Activated B cell treated with CpG ODN at 0.5 μM for 24 hours (primary cell): Measurements from ENCODE around the gene XPO5. TPM values are rescaled to one million over a fixed set of nuclear protein-coding genes. Genes with fewer than 3 reads are reported as not detected.

ENCODE experiments used
- ATAC-seq: fragments of 200-7000 bp; cut with Tn5 transposase; one replicate; pipeline ENCODE4 v1.10.0; 2021; ENCODE audit warnings: low read depth, mild to moderate bottlenecking, moderate library complexity
- CTCF ChIA-PET: fragments of 350-600 bp; sonication (Branson Sonifier 250); formaldehyde crosslinking; loops from one replicate; lab custom pipeline; 2021; ENCODE audit warnings: antibody characterized with exemption; lab: Charles Lee
- POLR2A ChIA-PET: fragments of 350-600 bp; sonication (Branson Sonifier 250); formaldehyde crosslinking; loops from one replicate; lab custom pipeline; 2021; ENCODE audit warnings: antibody characterized with exemption; lab: Charles Lee
- DNase-seq: peaks from one replicate; pipeline ENCODE4 v3.0.0; 2022
- H3K27ac Mint-ChIP-seq: one replicate; pipeline ENCODE4 v1.8.0; 2020; ENCODE audit warnings: mixed read lengths
- H3K27me3 Mint-ChIP-seq: one replicate; pipeline ENCODE4 v1.8.0; 2021; ENCODE audit warnings: mixed read lengths
- H3K36me3 Mint-ChIP-seq: one replicate; pipeline ENCODE4 v1.8.0; 2021; ENCODE audit warnings: low read depth, mixed read lengths
- H3K4me1 Mint-ChIP-seq: one replicate; pipeline ENCODE4 v1.8.0; 2021; ENCODE audit warnings: mixed read lengths
- H3K4me3 Mint-ChIP-seq: one replicate; pipeline ENCODE4 v1.8.0; 2020; ENCODE audit warnings: mild to moderate bottlenecking, mixed read lengths
- H3K9me3 Mint-ChIP-seq: one replicate; pipeline ENCODE4 v1.8.0; 2020; ENCODE audit warnings: mixed read lengths
- intact Hi-C: fragments of 100-400 bp; cut with micrococcal nuclease; formaldehyde crosslinking; loops from one replicate; pipeline ENCODE4 v1.15.1; 2024
- total RNA-seq: library from RNA; stranded (reverse); gene quantifications from 2 replicates; pipeline ENCODE4 v1.2.3, GENCODE V29; 2022
- TF ChIP-seq, protein P1 (sequence below): fragments of 200-600 bp; IDR thresholded peaks from one replicate; pipeline ENCODE4 v1.8.0; 2022; ENCODE audit warnings: antibody characterized with exemption, mild to moderate bottlenecking

Gene XPO5
- total RNA-seq, 1 donor from 2014 or later = 59.4 TPM

DNA sequence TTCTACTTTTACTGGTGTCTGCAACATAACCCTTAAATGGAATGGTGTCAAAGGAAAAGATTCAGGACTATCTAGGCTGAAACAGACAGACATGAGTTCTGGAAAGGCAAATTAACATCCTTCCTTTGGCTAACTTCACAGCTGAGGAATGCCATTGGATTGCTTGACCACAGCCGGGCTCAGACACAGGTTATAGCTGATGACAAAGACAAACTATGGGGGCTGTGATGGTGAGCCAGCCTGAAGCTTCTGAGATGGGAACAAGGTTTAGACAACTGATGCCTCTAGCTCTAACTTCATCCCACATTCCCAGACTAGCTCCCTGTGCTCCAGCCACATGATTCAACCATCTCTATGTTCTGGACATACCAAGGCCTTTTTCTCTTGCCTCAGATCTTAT is 43.6 kb downstream of the XPO5 start:
- Mint-ChIP-seq H3K27me3 (no peaks in the 10 kb centered on the region), H3K4me1 (no peaks in the 10 kb centered on the region), H3K9me3 (no peaks in the 10 kb centered on the region), H3K4me3 (no peak overlapping the region), H3K27ac (no peak overlapping the region), H3K36me3 (peaks cover 19% of the 10 kb centered on the region)
- DNase-seq (no peak), ATAC-seq (no peak)
- CTCF ChIA-PET = no interaction called here
- intact Hi-C loops = no loop called here
- TF ChIP-seq, protein P1, sequence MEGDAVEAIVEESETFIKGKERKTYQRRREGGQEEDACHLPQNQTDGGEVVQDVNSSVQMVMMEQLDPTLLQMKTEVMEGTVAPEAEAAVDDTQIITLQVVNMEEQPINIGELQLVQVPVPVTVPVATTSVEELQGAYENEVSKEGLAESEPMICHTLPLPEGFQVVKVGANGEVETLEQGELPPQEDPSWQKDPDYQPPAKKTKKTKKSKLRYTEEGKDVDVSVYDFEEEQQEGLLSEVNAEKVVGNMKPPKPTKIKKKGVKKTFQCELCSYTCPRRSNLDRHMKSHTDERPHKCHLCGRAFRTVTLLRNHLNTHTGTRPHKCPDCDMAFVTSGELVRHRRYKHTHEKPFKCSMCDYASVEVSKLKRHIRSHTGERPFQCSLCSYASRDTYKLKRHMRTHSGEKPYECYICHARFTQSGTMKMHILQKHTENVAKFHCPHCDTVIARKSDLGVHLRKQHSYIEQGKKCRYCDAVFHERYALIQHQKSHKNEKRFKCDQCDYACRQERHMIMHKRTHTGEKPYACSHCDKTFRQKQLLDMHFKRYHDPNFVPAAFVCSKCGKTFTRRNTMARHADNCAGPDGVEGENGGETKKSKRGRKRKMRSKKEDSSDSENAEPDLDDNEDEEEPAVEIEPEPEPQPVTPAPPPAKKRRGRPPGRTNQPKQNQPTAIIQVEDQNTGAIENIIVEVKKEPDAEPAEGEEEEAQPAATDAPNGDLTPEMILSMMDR = no peak
- POLR2A ChIA-PET = no interaction called here

DNA sequence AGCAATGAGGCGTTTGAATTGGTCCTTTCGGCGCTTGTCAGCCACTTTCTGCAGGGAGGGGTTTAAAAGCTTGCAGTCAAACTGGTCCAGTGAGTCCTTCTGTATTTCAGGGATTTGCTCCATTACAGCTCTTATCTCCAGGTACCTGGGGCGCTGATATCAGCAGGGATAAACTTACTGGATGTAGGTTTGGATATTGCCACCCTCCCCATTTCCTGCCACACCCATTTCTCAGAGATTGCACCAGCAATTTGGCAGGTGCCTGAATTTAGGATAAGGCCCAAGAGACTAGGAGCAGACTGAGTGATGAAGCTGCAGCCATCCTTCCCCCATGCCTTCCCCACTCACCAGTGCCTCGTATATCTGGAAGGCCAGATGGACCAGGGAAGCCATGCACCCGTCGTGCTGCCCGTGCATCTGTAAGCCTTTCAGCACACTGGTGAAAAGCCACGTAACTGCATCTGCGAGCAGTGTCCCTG is 51.3 kb downstream of the XPO5 start:
- intact Hi-C loops = no loop called here
- Mint-ChIP-seq H3K4me3 (no peak overlapping the region), H3K27me3 (no peaks in the 10 kb centered on the region), H3K27ac (no peak overlapping the region), H3K9me3 (no peaks in the 10 kb centered on the region), H3K4me1 (no peaks in the 10 kb centered on the region), H3K36me3 (no peaks in the 10 kb centered on the region)
- TF ChIP-seq, protein P1 = no peak
- ChIA-PET CTCF (no interaction called here), POLR2A (interaction anchor here (1.3 kb wide), 1 partner anchor 8 kb away, joined by 4 read pairs; the partner anchor contains the start of genes POLR1C and YIPF3)
- DNase-seq (no peak), ATAC-seq (no peak)

DNA sequence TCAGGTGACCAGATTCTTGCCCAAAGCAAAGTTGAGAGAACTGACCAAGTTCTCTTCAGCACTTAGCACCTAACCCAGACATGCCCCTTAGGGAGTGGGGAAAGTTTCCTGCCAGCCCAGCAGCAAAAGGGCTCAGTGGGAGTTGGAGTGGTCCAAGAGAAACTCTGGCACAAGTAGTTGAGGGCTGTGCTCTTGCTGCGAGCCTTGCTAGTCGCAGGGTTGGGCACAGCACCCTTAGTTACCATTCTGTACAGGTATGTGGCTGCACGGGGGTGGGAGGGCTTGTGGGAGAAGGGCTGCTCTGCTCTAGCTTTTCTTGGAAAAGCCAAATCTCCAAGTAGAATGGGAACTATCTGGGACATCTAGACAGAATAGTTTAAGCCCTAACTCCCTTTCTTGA is 52.6 kb downstream of the XPO5 start:
- ChIA-PET CTCF (no interaction called here), POLR2A (no interaction called here)
- Mint-ChIP-seq H3K4me3 (no peak overlapping the region), H3K9me3 (no peaks in the 10 kb centered on the region), H3K27me3 (no peaks in the 10 kb centered on the region), H3K4me1 (no peaks in the 10 kb centered on the region), H3K36me3 (no peaks in the 10 kb centered on the region), H3K27ac (no peak overlapping the region)
- intact Hi-C loops = no loop called here
- no peak for DNase-seq
- no peak for ATAC-seq
- TF ChIP-seq, protein P1 = no peak

DNA sequence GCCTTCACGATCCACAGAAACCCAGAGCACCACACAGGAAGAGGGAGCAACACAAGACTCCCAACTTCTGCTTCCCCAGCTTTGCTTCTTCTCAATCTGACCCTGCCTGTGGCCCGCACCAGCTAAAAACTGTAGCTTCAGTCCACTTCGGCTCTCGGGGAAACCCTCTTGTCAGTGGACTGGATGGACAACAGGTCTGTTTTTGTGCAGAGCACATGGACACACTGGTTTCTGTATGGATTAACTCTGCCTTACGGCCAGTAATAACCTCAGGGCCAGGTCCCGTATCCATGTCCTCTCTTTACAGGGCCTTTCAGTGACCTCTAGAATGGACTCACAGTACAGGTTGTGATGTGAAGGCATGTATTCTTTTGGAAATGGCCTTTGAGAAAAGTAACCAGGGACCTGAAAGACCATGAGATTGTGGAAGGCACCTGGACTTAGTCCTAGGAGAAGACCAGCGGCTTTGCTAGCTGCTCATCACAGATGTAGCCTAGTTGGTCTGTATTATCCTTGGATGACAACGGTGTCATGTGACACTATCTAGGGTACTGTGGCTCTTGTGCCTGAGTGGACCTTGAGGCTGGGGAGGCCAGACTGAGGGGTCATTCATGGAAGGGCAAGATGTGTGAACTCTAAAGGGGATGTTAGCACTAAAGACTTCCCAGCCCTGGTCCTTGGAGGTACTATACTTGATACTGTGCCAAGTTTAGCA is 53.1 kb downstream of the XPO5 start:
- no peaks in the 10 kb centered on the region for H3K36me3 Mint-ChIP-seq

DNA sequence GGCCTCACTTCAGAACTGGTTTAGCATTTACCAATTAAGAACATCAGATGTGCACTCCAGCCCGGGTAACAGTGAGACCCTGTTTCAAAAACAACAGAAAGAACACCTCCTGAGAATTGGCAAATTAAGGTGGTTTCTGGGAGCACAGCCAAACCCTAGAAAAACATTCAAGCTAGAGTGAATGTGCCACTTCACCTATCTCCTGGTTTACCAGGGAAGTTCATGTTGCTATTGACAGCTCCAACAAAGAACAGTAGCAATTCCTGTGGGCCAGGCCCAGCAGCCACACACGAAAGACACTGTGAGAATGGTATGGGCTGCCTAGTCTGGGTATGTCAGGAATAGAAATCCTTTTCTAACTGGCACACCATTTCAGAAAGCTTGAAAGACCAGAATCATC is 54.0 kb downstream of the XPO5 start:
- Mint-ChIP-seq H3K4me1 (no peaks in the 10 kb centered on the region), H3K9me3 (no peaks in the 10 kb centered on the region), H3K27me3 (no peaks in the 10 kb centered on the region), H3K36me3 (no peaks in the 10 kb centered on the region), H3K4me3 (no peak overlapping the region), H3K27ac (no peak overlapping the region)
- ATAC-seq (no peak), DNase-seq (no peak)
- CTCF ChIA-PET = interaction anchor here (1.0 kb wide), 1 partner anchor 15 kb away, joined by 3 read pairs; no protein-coding TSS in a partner anchor
- intact Hi-C loops = no loop called here
- TF ChIP-seq, protein P1 = no peak
- POLR2A ChIA-PET = no interaction called here

More for the DNA sequence above, 53.1 kb downstream of the XPO5 start:
- POLR2A ChIA-PET = no interaction called here
- no peaks in the 10 kb centered on the region for H3K4me1 Mint-ChIP-seq
- DNase-seq = no peak
- H3K9me3 Mint-ChIP-seq = no peaks in the 10 kb centered on the region
- no peaks in the 10 kb centered on the region for H3K27me3 Mint-ChIP-seq
- CTCF ChIA-PET = no interaction called here
- intact Hi-C loops = no loop called here
- TF ChIP-seq, protein P1 = no peak
- H3K27ac Mint-ChIP-seq = no peak overlapping the region
- H3K4me3 Mint-ChIP-seq = no peak overlapping the region
- no peak for ATAC-seq
